PC-3 (cell line): Measurements from ENCODE around the gene GIGYF1. TPM values are rescaled to one million over a fixed set of nuclear protein-coding genes. Genes with fewer than 3 reads are reported as not detected.

Experiments used
- ATAC-seq: fragments of 200-7000 bp; cut with Tn5 transposase; 2 replicates; pipeline ENCODE4 v1.9.1; 2020; ENCODE audit warnings: mild to moderate bottlenecking, moderate library complexity
- Bru-seq: library from RNA; stranded (reverse); fragments of 400-500 nt; gene quantifications from one replicate; lab custom pipeline; 2021; lab: Mats Ljungman, UMichigan
- BruChase-seq, 2 experiments: library from RNA; stranded (reverse); fragments of 400-500 nt; gene quantifications; one replicate each; lab custom pipeline; 2021; lab: Mats Ljungman, UMichigan
- BruUV-seq: library from RNA; stranded (reverse); fragments of 400-500 nt; replicated peaks from 2 replicates; lab custom pipeline; 2021; lab: Mats Ljungman, UMichigan
- CTCF ChIA-PET: fragments of 300-600 bp; sonication (Branson Sonifier 250); formaldehyde crosslinking; loops from one replicate; lab custom pipeline; 2022; ENCODE audit warnings: antibody characterized with exemption; lab: Charles Lee
- POLR2A ChIA-PET: fragments of 300-600 bp; sonication (Branson Sonifier 250); formaldehyde crosslinking; loops from one replicate; lab custom pipeline; 2022; ENCODE audit warnings: antibody characterized with exemption; ENCODE audit not compliant: unreplicated experiment; lab: Charles Lee
- DNase-seq: peaks from one replicate; pipeline ENCODE4 v3.0.0-alpha.2; 2015
- H2AFZ ChIP-seq: fragments of 300-600 bp; sonication (generic); 2 replicates; pipeline ENCODE4 v1.6.0; 2016; ENCODE audit warnings: antibody characterized with exemption, low read length
- H3F3A ChIP-seq: fragments of 300-600 bp; sonication (generic); one replicate; pipeline ENCODE4 v1.6.0; 2017; ENCODE audit warnings: antibody characterized with exemption, low read length, control low read depth, mild to moderate bottlenecking; ENCODE audit not compliant: unreplicated experiment
- H3K27ac ChIP-seq: fragments of 300-600 bp; sonication (generic); 2 replicates; pipeline ENCODE4 v1.5.1; 2016; ENCODE audit warnings: mild to moderate bottlenecking, low read length
- H3K27me3 ChIP-seq: fragments of 300-600 bp; sonication (generic); 2 replicates; pipeline ENCODE4 v1.6.1; 2016; ENCODE audit warnings: low read length, mixed read lengths
- H3K36me3 ChIP-seq: fragments of 300-600 bp; sonication (generic); 2 replicates; pipeline ENCODE4 v1.6.1; 2016; ENCODE audit warnings: low read depth, mixed run types, low read length, mixed read lengths
- H3K4me1 ChIP-seq: fragments of 300-600 bp; sonication (generic); 2 replicates; pipeline ENCODE4 v1.5.1; 2016; ENCODE audit warnings: low read length; ENCODE audit not compliant: insufficient read depth
- H3K4me2 ChIP-seq: fragments of 300-600 bp; sonication (generic); 2 replicates; pipeline ENCODE4 v1.6.0; 2016; ENCODE audit warnings: low read length
- H3K4me3 ChIP-seq: fragments of 300-600 bp; sonication (generic); 2 replicates; pipeline ENCODE4 v1.5.1; 2016; ENCODE audit warnings: mild to moderate bottlenecking, low read length, mixed read lengths
- H3K79me2 ChIP-seq: fragments of 300-600 bp; sonication (generic); 2 replicates; pipeline ENCODE4 v1.6.1; 2017; ENCODE audit warnings: low read length, mixed read lengths
- H3K9ac ChIP-seq: fragments of 300-600 bp; sonication (generic); 2 replicates; pipeline ENCODE4 v1.6.0; 2016; ENCODE audit warnings: mild to moderate bottlenecking, low read length
- H3K9me2 ChIP-seq: fragments of 300-600 bp; sonication (generic); replicated peaks from 2 replicates; pipeline ENCODE4 v1.6.1; 2016; ENCODE audit warnings: mixed run types, low read length, mixed read lengths
- H3K9me3 ChIP-seq: fragments of 300-600 bp; sonication (generic); 2 replicates; pipeline ENCODE4 v1.6.1; 2016; ENCODE audit warnings: low read length, mixed read lengths
- H4K20me1 ChIP-seq: fragments of 300-600 bp; sonication (generic); 2 replicates; pipeline ENCODE4 v1.6.1; 2016; ENCODE audit warnings: low read length, mixed read lengths
- CTCF ChIP-seq: fragments of 300-600 bp; sonication (generic); conservative IDR thresholded peaks from 2 replicates; pipeline ENCODE4 v1.5.1; 2017; ENCODE audit warnings: antibody characterized with exemption, low read depth, mild to moderate bottlenecking, low read length
- EZH2 ChIP-seq: fragments of 300-600 bp; sonication (generic); IDR thresholded peaks from one replicate; pipeline ENCODE4 v1.6.1; 2017; ENCODE audit warnings: antibody characterized with exemption, mild to moderate bottlenecking, low read length; ENCODE audit not compliant: unreplicated experiment
- EZH2phosphoT487 ChIP-seq: fragments of 300-600 bp; sonication (generic); IDR thresholded peaks from 2 replicates; pipeline ENCODE4 v1.6.1; 2018; ENCODE audit warnings: mild to moderate bottlenecking, antibody characterized with exemption, low read length, borderline replicate concordance
- intact Hi-C: fragments of 100-400 bp; cut with micrococcal nuclease; formaldehyde crosslinking; loops from 2 replicates; pipeline ENCODE4 v1.9.0; 2023
- long read RNA-seq: library from polyadenylated mRNA; unstranded; transcript quantifications from one replicate; pipeline ENCODE4 v2.0.0, GENCODE V29; 2021; ENCODE audit not compliant: unreplicated experiment
- total RNA-seq: library from RNA; depleted of rRNA; stranded (reverse); fragments of >200 nt; gene quantifications from 2 replicates; pipeline ENCODE4 v1.2.3, GENCODE V29; 2014; rRNA removed

GIGYF1 gene
- total RNA-seq (25.9 and 26.6 TPM in 2 replicates), Bru-seq, nascent RNA (percentile 83 among the genes with signal in this experiment), BruChase-seq, experiment 1, labeled RNA remaining after a 6-hour chase (percentile 93 among the genes with signal in this experiment), BruChase-seq, experiment 2, labeled RNA remaining after a 2-hour chase (percentile 92 among the genes with signal in this experiment)
- long read RNA-seq, partial matches to known transcripts, result 9 of 53 reads
- long read RNA-seq, other reads (novel, unspliced or antisense), result 44 of 53 reads

- Histone ChIP-seq H3F3A (no peaks in the 10 kb centered on the region), H3K27me3 (no peaks in the 10 kb centered on the region), H3K36me3 (no peaks in the 10 kb centered on the region; the same call in none of the 2 replicates), H3K4me1 (peaks cover 12% of the 10 kb centered on the region), H3K79me2 (peaks cover 44% of the 10 kb centered on the region), H4K20me1 (peaks cover 5% of the 10 kb centered on the region), H3K4me3 (peak within 1 kb of the TSS; percentile 96), H3K9ac (peak within 1 kb of the TSS; percentile 91), H3K27ac (no peak within 1 kb of the TSS), H3K9me2 (no peaks in the 10 kb centered on the region), H3K4me2 (peak within 1 kb of the TSS; percentile 90), H2AFZ (0 out of 2 replicates have a peak within 1 kb of the TSS, but pooled peaks have one; percentile 67), H3K9me3 (no peaks in the 10 kb centered on the region)
- no TSS peak for BruUV-seq
- ChIA-PET CTCF (no interaction called here), POLR2A (no interaction called here)
- peak; percentile 36 for DNase-seq
- TF ChIP-seq EZH2phosphoT487 (no peak), EZH2 (no peak), CTCF (no peak)
- peak; percentile 58 for ATAC-seq
- intact Hi-C loops, result loop anchor here (5.0 kb wide), 1 partner anchor 107 kb away; the partner anchor contains the start of genes FBXO24 and LRCH4
Observed at GRCh38 chr7:100694098-100694745, at the start of gene GIGYF1. GIGYF1 (minus strand) TSS chr7:100694250; CDS start chr7:100688238, 6,012 bp downstream.

DNA sequence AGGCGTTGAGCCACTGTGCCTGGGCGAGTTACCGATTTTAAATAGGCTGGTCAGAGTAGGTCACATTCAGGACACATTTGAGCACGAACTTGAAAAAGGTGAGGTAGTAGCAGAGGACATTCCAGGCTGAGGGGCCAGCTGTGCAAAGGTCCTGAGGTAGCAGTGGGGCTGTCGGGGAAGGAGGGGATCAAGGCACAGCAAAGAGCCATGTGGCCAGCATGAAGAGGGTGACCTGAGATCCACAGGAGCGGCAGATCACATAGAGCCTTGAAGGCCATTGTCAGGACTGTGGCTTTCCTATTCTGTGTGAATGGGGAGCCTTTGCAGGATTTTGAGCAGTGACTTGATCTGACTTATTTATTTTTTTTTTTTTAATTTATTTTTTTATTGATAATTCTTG lies 45.9 kb upstream of the GIGYF1 start:
- DNase-seq (no peak), ATAC-seq (no peak)
- H3K27me3 ChIP-seq, result no peaks in the 10 kb centered on the region
- H3K9ac ChIP-seq, result no peak overlapping the region
- no peak overlapping the region for H2AFZ ChIP-seq
- ChIA-PET POLR2A (no interaction called here), CTCF (no interaction called here)
- no peaks in the 10 kb centered on the region for H3K9me2 ChIP-seq
- H3K27ac ChIP-seq, result no peak overlapping the region
- no peaks in the 10 kb centered on the region for H3K79me2 ChIP-seq
- H3K4me1 ChIP-seq, result no peaks in the 10 kb centered on the region
- intact Hi-C loops, result no loop called here
- no peak overlapping the region for H3K4me3 ChIP-seq
- H3K4me2 ChIP-seq, result no peak overlapping the region
- H4K20me1 ChIP-seq, result no peaks in the 10 kb centered on the region
- no peaks in the 10 kb centered on the region for H3F3A ChIP-seq
- no TSS peak for BruUV-seq
- no peak for TF ChIP-seq EZH2
- no peak for TF ChIP-seq EZH2phosphoT487
- no peak for TF ChIP-seq CTCF
- no peaks in the 10 kb centered on the region for H3K9me3 ChIP-seq
- H3K36me3 ChIP-seq, result no peaks in the 10 kb centered on the region

DNA sequence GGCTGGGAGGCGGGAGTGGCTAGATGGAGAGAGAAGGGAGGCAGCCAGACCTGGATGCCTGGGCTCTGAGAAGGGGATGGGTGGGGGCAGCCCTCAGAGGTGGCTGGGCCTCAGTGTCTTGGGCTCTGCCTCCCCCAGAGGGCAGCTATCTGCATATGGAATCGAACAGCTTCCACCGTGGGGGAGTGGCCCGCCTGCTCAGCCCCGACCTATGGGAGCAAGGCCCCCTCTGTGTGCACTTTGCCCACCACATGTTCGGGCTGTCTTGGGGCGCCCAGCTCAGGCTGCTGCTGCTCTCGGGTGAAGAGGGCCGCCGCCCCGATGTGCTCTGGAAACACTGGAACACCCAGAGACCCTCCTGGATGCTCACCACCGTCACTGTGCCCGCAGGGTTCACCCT lies 42.6 kb upstream of the GIGYF1 start:
- BruUV-seq, result no TSS peak
- Histone ChIP-seq H3K4me1 (no peaks in the 10 kb centered on the region), H3K36me3 (no peaks in the 10 kb centered on the region), H4K20me1 (no peaks in the 10 kb centered on the region), H3K9ac (no peak overlapping the region), H3K79me2 (no peaks in the 10 kb centered on the region), H3K4me2 (no peak overlapping the region), H3K9me2 (no peaks in the 10 kb centered on the region), H3K9me3 (no peaks in the 10 kb centered on the region), H3F3A (no peaks in the 10 kb centered on the region), H2AFZ (no peak overlapping the region), H3K27me3 (no peaks in the 10 kb centered on the region), H3K4me3 (no peak overlapping the region), H3K27ac (no peak overlapping the region)
- ATAC-seq (no peak), DNase-seq (no peak)
- ChIA-PET POLR2A (no interaction called here), CTCF (no interaction called here)
- no peak for TF ChIP-seq EZH2
- TF ChIP-seq CTCF, result no peak
- TF ChIP-seq EZH2phosphoT487, result no peak
- intact Hi-C loops, result no loop called here
